HepG2 (cell line): ENCODE data around the gene RRBP1. TPM values are rescaled to one million over a fixed set of nuclear protein-coding genes. Genes with fewer than 3 reads are reported as not detected.

Experiments
- FOXO1 ChIP-seq: sonication (generic); formaldehyde crosslinking; IDR thresholded peaks from 2 replicates; pipeline ENCODE4 v1.4.0; 2020; ENCODE audit warnings: missing genetic modification reagents
- GATA4 ChIP-seq: sonication (generic); IDR thresholded peaks from 2 replicates; pipeline ENCODE4 v1.6.1; 2016; ENCODE audit warnings: antibody characterized with exemption, low read depth, borderline replicate concordance
- KAT7 ChIP-seq: IDR thresholded peaks from 2 replicates; pipeline ENCODE4 v1.6.1; 2018; ENCODE audit warnings: borderline replicate concordance, missing compliant biosample characterization
- KDM6A ChIP-seq: IDR thresholded peaks from 2 replicates; pipeline ENCODE4 v1.6.1; 2016; ENCODE audit warnings: low read depth
- KLF9 ChIP-seq: IDR thresholded peaks from 2 replicates; pipeline ENCODE4 v1.6.1; 2016; ENCODE audit warnings: low read depth
- MEIS2 ChIP-seq: sonication (generic); formaldehyde crosslinking; IDR thresholded peaks from 2 replicates; pipeline ENCODE4 v1.9.0; 2021; ENCODE audit warnings: mild to moderate bottlenecking, missing genetic modification reagents
- MIXL1 ChIP-seq: IDR thresholded peaks from 2 replicates; pipeline ENCODE4 v1.6.1; 2016
- MXI1 ChIP-seq: IDR thresholded peaks from 3 replicates; pipeline ENCODE4 v1.6.1; 2012; ENCODE audit warnings: low read depth, low read length, inconsistent platforms, borderline replicate concordance
- MYNN ChIP-seq: sonication (generic); formaldehyde crosslinking; IDR thresholded peaks from 2 replicates; pipeline ENCODE4 v1.4.0; 2020; ENCODE audit warnings: mild to moderate bottlenecking, low read depth, missing genetic modification reagents
- NBN ChIP-seq: fragments of 450-650 bp; conservative IDR thresholded peaks from 2 replicates; pipeline ENCODE4 v1.6.1; 2017
- NFIC ChIP-seq: IDR thresholded peaks from 2 replicates; pipeline ENCODE4 v1.6.1; 2012; ENCODE audit warnings: mild to moderate bottlenecking, low read length, inconsistent platforms
- PAX8 ChIP-seq: sonication (generic); formaldehyde crosslinking; IDR thresholded peaks from 2 replicates; pipeline ENCODE4 v1.8.0; 2022; ENCODE audit warnings: mild to moderate bottlenecking, missing genetic modification reagents, borderline replicate concordance
- RBFOX2 ChIP-seq: fragments of 200-400 bp; formaldehyde crosslinking; IDR thresholded peaks from 2 replicates; pipeline ENCODE4 v1.6.1; 2017; ENCODE audit warnings: low read depth, mild to moderate bottlenecking, low read length
- SRSF1 ChIP-seq: fragments of 200-400 bp; formaldehyde crosslinking; optimal IDR thresholded peaks from 2 replicates; pipeline ENCODE3; 2017; ENCODE audit warnings: mild to moderate bottlenecking, low read depth, low read length, moderate library complexity
- TBP ChIP-seq: sonication (generic); formaldehyde crosslinking; IDR thresholded peaks from 2 replicates; pipeline ENCODE4 v1.5.0; 2020; ENCODE audit warnings: missing genetic modification reagents
- ZFP90 ChIP-seq: sonication (generic); formaldehyde crosslinking; IDR thresholded peaks from 2 replicates; pipeline ENCODE4 v1.8.0; 2022; ENCODE audit warnings: missing genetic modification reagents, mild to moderate bottlenecking, inconsistent platforms, borderline replicate concordance
- ZMAT3 ChIP-seq: sonication (generic); formaldehyde crosslinking; conservative IDR thresholded peaks from 2 replicates; pipeline ENCODE4 v1.7.0; 2021; ENCODE audit warnings: missing genetic modification reagents
- ZNF572 ChIP-seq: sonication (generic); formaldehyde crosslinking; IDR thresholded peaks from 2 replicates; pipeline ENCODE4 v1.5.1; 2020; ENCODE audit warnings: mild to moderate bottlenecking, missing genetic modification reagents
- ZNF607 ChIP-seq: sonication (generic); formaldehyde crosslinking; IDR thresholded peaks from 2 replicates; pipeline ENCODE4 v1.5.1; 2020; ENCODE audit warnings: missing genetic modification reagents, mild to moderate bottlenecking, borderline replicate concordance
- ZNF720 ChIP-seq: sonication (generic); formaldehyde crosslinking; IDR thresholded peaks from 2 replicates; pipeline ENCODE4 v1.4.0; 2020; ENCODE audit warnings: missing genetic modification reagents
- ZNF737 ChIP-seq: sonication (generic); formaldehyde crosslinking; IDR thresholded peaks from 2 replicates; pipeline ENCODE4 v1.5.0; 2020; ENCODE audit warnings: missing genetic modification reagents, mild to moderate bottlenecking, borderline replicate concordance
- ZNF777 ChIP-seq: sonication (generic); formaldehyde crosslinking; IDR thresholded peaks from 2 replicates; pipeline ENCODE4 v1.4.0; 2020; ENCODE audit warnings: missing genetic modification reagents
- ZNF841 ChIP-seq: sonication (generic); formaldehyde crosslinking; IDR thresholded peaks from 2 replicates; pipeline ENCODE4 v1.8.1; 2023; ENCODE audit warnings: missing genetic modification reagents, borderline replicate concordance
- ZNF878 ChIP-seq: sonication (generic); formaldehyde crosslinking; IDR thresholded peaks from 2 replicates; pipeline ENCODE4 v1.8.1; 2023; ENCODE audit warnings: mild to moderate bottlenecking, missing genetic modification reagents, moderate library complexity
- polyA plus RNA-seq, 8 experiments: library from polyadenylated mRNA; depleted of rRNA in 3 of 8; stranded (reverse) in 7 of 8; unstranded in 1 of 8; fragments of >200 nt; fragmentation: Illumina TruSeq in 4 of 8; extraction: Trizol in 4 of 8; gene quantifications; 2 replicates each; pipeline versions ENCODE4 v1.2.1 to v1.2.3, GENCODE V29; 2011 to 2016; ENCODE audit warnings: low read depth in 4 of 8, missing spikeins in 1 of 8, mixed read lengths in 1 of 8; ENCODE audit not compliant: insufficient read depth in 1 of 8
- total RNA-seq, 5 experiments: library from RNA; depleted of rRNA; stranded (reverse); fragments of >200 nt; fragmentation: Illumina TruSeq; extraction: Trizol; gene quantifications; 2 replicates each; pipeline ENCODE4 v1.2.3, GENCODE V29; 2016; ENCODE audit warnings: low read depth in 1 of 5
- TF ChIP-seq, protein P1 (sequence below): sonication (generic); formaldehyde crosslinking; IDR thresholded peaks from 2 replicates; pipeline ENCODE4 v1.4.0; 2020; ENCODE audit warnings: mild to moderate bottlenecking, missing genetic modification reagents
- TF ChIP-seq, protein P2 (sequence below): sonication (generic); formaldehyde crosslinking; conservative IDR thresholded peaks from 2 replicates; pipeline ENCODE4 v1.8.1; 2023; ENCODE audit warnings: missing genetic modification reagents
- TF ChIP-seq, protein P3 (sequence below): fragments of 450-650 bp; IDR thresholded peaks from 2 replicates; pipeline ENCODE4 v1.6.1; 2016

RRBP1 gene
- total and polyA plus RNA-seq, 2 of the 13 experiments (the other 11 are each of a cell fraction or from before 2014, with no cell fraction given) = 150 to 222 TPM

DNA sequence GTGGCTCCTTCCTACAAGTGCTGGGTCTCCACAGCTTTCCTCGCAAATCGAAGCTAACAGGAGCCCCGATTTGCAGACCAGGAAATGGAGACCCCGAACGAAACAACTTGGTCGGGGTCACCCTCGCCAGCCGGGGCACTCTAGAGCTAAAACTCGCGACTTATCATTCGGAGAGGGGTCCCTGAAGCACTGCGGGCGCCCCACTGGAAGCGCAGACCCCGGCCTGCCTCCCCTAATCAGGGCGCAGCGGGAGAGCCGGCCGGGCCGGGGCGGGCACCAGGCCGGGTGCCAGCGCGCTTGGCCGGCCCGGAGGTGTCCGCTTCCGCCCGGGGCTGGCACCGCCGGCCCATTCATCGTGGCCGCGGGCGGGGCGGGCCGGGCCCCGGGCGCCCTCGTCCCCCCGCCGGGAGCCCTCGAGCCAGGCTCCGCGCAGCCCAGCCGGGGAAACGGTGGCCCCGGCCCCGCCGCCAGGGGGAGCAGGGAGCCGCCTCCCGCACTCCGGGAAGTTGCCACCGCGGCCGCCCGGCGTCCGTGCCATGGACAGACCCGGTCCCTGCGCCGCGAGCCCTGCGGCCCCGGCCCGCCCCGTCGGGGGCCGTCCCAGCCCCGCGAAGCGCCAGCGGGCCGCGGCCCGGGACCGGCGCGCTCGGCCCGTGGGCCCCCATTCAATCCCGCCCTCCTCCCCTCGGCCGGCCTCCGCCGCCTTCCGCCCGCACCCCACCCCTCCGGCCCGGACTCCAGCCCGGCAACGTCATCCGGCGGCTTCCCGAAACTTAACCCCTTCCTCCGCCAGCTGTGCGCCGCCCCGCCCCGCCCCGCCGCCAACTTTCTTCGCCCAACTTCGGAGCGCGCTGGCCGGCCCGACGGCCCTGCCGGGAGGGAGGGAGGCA, 961 bp downstream of the RRBP1 start (continued):
- TF ChIP-seq KLF9 (CRISPR knock-in tag) (no peak), NFIC (no peak), ZNF607 (CRISPR knock-in tag) (0 out of 2 replicates have a peak, but pooled peaks have one; percentile 39), MXI1 (peak; percentile 75; the same call in 1 of the 3 replicates), ZNF737 (CRISPR knock-in tag) (no peak), ZNF720 (CRISPR knock-in tag) (no peak), ZNF841 (CRISPR knock-in tag) (no peak), MIXL1 (CRISPR knock-in tag) (no peak), FOXO1 (CRISPR knock-in tag) (no peak), ZNF878 (CRISPR knock-in tag) (no peak), TBP (CRISPR knock-in tag) (no peak), ZMAT3 (CRISPR knock-in tag) (no peak; the same call in 1 of the 2 replicates), ZNF777 (CRISPR knock-in tag) (peak; percentile 95), SRSF1 (no peak), GATA4 (no peak), KAT7 (no peak; the same call in 1 of the 2 replicates), ZFP90 (CRISPR knock-in tag) (no peak), KDM6A (CRISPR knock-in tag) (no peak), NBN (no peak), RBFOX2 (peak; percentile 75), MYNN (0 out of 2 replicates have a peak, but pooled peaks have one; percentile 50), ZNF572 (CRISPR knock-in tag) (no peak), MEIS2 (CRISPR knock-in tag) (no peak), PAX8 (no peak)
- TF ChIP-seq, protein P1, sequence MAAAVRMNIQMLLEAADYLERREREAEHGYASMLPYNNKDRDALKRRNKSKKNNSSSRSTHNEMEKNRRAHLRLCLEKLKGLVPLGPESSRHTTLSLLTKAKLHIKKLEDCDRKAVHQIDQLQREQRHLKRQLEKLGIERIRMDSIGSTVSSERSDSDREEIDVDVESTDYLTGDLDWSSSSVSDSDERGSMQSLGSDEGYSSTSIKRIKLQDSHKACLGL (CRISPR knock-in tag) = peak; percentile 32; the same call in 1 of the 2 replicates
- TF ChIP-seq, protein P2, sequence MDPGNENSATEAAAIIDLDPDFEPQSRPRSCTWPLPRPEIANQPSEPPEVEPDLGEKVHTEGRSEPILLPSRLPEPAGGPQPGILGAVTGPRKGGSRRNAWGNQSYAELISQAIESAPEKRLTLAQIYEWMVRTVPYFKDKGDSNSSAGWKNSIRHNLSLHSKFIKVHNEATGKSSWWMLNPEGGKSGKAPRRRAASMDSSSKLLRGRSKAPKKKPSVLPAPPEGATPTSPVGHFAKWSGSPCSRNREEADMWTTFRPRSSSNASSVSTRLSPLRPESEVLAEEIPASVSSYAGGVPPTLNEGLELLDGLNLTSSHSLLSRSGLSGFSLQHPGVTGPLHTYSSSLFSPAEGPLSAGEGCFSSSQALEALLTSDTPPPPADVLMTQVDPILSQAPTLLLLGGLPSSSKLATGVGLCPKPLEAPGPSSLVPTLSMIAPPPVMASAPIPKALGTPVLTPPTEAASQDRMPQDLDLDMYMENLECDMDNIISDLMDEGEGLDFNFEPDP (CRISPR knock-in tag) = no peak
- TF ChIP-seq, protein P3, sequence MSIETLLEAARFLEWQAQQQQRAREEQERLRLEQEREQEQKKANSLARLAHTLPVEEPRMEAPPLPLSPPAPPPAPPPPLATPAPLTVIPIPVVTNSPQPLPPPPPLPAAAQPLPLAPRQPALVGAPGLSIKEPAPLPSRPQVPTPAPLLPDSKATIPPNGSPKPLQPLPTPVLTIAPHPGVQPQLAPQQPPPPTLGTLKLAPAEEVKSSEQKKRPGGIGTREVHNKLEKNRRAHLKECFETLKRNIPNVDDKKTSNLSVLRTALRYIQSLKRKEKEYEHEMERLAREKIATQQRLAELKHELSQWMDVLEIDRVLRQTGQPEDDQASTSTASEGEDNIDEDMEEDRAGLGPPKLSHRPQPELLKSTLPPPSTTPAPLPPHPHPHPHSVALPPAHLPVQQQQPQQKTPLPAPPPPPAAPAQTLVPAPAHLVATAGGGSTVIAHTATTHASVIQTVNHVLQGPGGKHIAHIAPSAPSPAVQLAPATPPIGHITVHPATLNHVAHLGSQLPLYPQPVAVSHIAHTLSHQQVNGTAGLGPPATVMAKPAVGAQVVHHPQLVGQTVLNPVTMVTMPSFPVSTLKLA = no peak
